Liver (tissue), 9 donors: Measurements from ENCODE around the gene SLC25A15. TPM values are rescaled to one million over a fixed set of nuclear protein-coding genes. Genes with fewer than 3 reads are reported as not detected.

Experiments used
- DNase-seq: peaks from one replicate; pipeline ENCODE4 v3.0.0-alpha.2; 2017; ENCODE audit warnings: low spot score
- H3K27ac ChIP-seq, 2 donors: one replicate each; pipeline ENCODE4 v1.7.0; 2013; ENCODE audit warnings: inconsistent platforms in 2 of 2, low read length in 2 of 2, control low read depth in 1 of 2, low read depth in 1 of 2, mild to moderate bottlenecking in 1 of 2
- H3K27me3 ChIP-seq, 4 donors: one replicate each; pipeline versions ENCODE4 v1.6.1 to v1.7.0; 2013; ENCODE audit warnings: low read length in 3 of 4, inconsistent platforms in 1 of 4, mild to moderate bottlenecking in 1 of 4, moderate library complexity in 1 of 4; ENCODE audit not compliant: control insufficient read depth in 4 of 4, insufficient read depth in 4 of 4
- H3K36me3 ChIP-seq, 4 donors: one replicate each; pipeline versions ENCODE4 v1.6.1 to v1.7.0; 2013; ENCODE audit warnings: low read length in 3 of 4, mild to moderate bottlenecking in 3 of 4, low read depth in 1 of 4, moderate library complexity in 1 of 4; ENCODE audit not compliant: control insufficient read depth in 4 of 4, insufficient read depth in 3 of 4
- H3K4me1 ChIP-seq, 4 donors: one replicate each; pipeline versions ENCODE4 v1.6.1 to v1.7.0; 2013; ENCODE audit warnings: low read length in 3 of 4, mild to moderate bottlenecking in 3 of 4, moderate library complexity in 1 of 4; ENCODE audit not compliant: control insufficient read depth in 4 of 4, insufficient read depth in 4 of 4
- H3K4me3 ChIP-seq, 3 donors: one replicate each; pipeline versions ENCODE4 v1.6.1 to v1.7.0; 2013; ENCODE audit warnings: low read length in 3 of 3, control low read depth in 1 of 3, low read depth in 1 of 3, mild to moderate bottlenecking in 1 of 3
- H3K9ac ChIP-seq, 2 donors: one replicate each; pipeline ENCODE4 v1.7.0; 2013; ENCODE audit warnings: low read length in 2 of 2, mild to moderate bottlenecking in 2 of 2, moderate library complexity in 2 of 2, control low read depth in 1 of 2, low read depth in 1 of 2
- H3K9me3 ChIP-seq, 4 donors: one replicate each; pipeline versions ENCODE4 v1.6.1 to v1.7.0; 2013; ENCODE audit warnings: low read length in 3 of 4; ENCODE audit not compliant: control insufficient read depth in 4 of 4
- EGR1 ChIP-seq, 2 donors: IDR thresholded peaks; 2 replicates each; pipeline ENCODE4 v1.6.1; 2016 to 2018; ENCODE audit warnings: antibody characterized with exemption in 2 of 2, low read depth in 2 of 2
- GABPA ChIP-seq, 2 donors: IDR thresholded peaks in 1 of 2; conservative IDR thresholded peaks in 1 of 2; 2 replicates each; pipeline ENCODE4 v1.6.1; 2016; ENCODE audit warnings: antibody characterized with exemption in 2 of 2, mild to moderate bottlenecking in 1 of 2, moderate library complexity in 1 of 2
- HNF4G ChIP-seq: IDR thresholded peaks from 2 replicates; pipeline ENCODE4 v1.6.1; 2016; ENCODE audit warnings: antibody characterized with exemption
- JUND ChIP-seq, 2 donors: IDR thresholded peaks; 2 replicates each; pipeline ENCODE4 v1.6.1; 2016; ENCODE audit warnings: antibody characterized with exemption in 2 of 2
- RAD21 ChIP-seq, 2 donors: IDR thresholded peaks; 2 replicates each; pipeline ENCODE4 v1.6.1; 2016; ENCODE audit warnings: antibody characterized with exemption in 2 of 2, mild to moderate bottlenecking in 2 of 2
- RXRA ChIP-seq, 2 donors: IDR thresholded peaks; 2 replicates each; pipeline ENCODE4 v1.6.1; 2017 to 2018; ENCODE audit warnings: antibody characterized with exemption in 2 of 2, mild to moderate bottlenecking in 1 of 2
- TAF1 ChIP-seq: conservative IDR thresholded peaks from 2 replicates; pipeline ENCODE4 v1.6.1; 2016; ENCODE audit warnings: antibody characterized with exemption, mild to moderate bottlenecking
- WGBS: extraction: QIAGEN DNeasy Blood & Tissue Kit; methylation state at CpG from one replicate; pipeline ENCODE4 v1.1.7; 2013; 5-methylcytosine and 5-hydroxymethylcytosine counted together
- polyA plus RNA-seq, 2 donors: library from polyadenylated mRNA; stranded (reverse) in 1 of 2; unstranded in 1 of 2; fragments of 200-250 nt in 1 of 2; fragments of >200 nt in 1 of 2; fragmentation: Nextera tagmentation in 1 of 2; extraction: Ambion mirVana in 1 of 2; gene quantifications; one replicate each; pipeline versions ENCODE4 v1.2.1 to v1.2.3, GENCODE V29; 2013 to 2015
- total RNA-seq, 2 donors: library from RNA; depleted of rRNA; stranded (reverse); fragments of >200 nt; gene quantifications; one replicate each; pipeline ENCODE4 v1.2.3, GENCODE V29; 2014
- TF ChIP-seq, protein P1 (sequence below): IDR thresholded peaks from 2 replicates; pipeline ENCODE4 v1.6.1; 2016; ENCODE audit warnings: antibody characterized with exemption, mild to moderate bottlenecking
- TF ChIP-seq, protein P2 (sequence below): IDR thresholded peaks from 2 replicates; pipeline ENCODE4 v1.6.1; 2016; ENCODE audit warnings: antibody characterized with exemption
- TF ChIP-seq, protein P3 (sequence below): fragments of 150-350 bp; IDR thresholded peaks from 2 replicates; pipeline ENCODE4 v1.5.1; 2017; ENCODE audit warnings: improper control_type of control experiment, low read depth, low read length; ENCODE audit not compliant: missing input control
- TF ChIP-seq, protein P4 (sequence below): IDR thresholded peaks from 2 replicates; pipeline ENCODE4 v1.6.1; 2016; ENCODE audit warnings: antibody characterized with exemption
- donor health status: healthy.
- donor health status: healthy.
- donor health status: healthy.
- donor health status: healthy.
- donor health status: healthy.

The SLC25A15 gene
- total and polyA plus RNA-seq, 4 donors: 29.3 to 106 (median 66.9) TPM

DNA sequence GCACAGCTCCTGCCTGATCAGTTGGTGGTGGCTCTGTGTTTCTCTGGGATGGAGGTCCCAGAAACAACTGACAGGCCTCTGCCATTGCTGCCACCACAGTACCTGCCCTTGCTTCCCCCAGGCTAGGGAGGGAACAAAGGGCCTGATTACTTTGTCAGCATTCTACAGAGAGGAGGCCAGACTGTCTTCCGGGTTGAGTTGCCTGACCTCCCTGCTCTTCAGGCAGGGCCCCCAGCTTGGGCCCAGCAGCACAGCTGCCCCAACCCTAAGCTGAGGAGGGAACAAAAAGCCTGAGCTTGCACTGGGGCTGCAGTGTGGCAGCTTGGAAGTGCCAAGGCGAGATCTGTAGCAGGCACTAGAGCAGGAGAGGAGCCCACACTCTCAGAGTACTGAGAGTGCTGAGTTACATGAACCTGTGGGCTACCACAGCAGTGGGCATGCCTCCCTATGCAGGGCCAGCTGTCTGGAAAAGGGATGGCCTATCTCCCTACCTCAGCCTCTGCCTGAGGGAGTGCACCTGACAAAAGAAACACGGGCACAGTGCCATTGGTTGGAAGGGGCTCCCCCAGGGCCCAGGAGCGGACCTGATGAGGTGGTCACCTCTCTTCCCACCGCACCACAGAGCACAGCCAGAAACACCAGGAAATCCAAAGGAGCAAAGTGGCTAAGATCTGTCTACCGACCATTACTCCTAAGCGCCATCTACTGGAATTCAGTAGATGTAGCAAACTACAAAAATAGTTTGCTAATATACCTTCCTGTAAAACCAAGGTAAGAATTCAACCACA, 24.4 kb downstream of the SLC25A15 start:
- DNase-seq: no peak
- H3K4me3 ChIP-seq: no peak overlapping the region
- H3K36me3 ChIP-seq: peaks cover 17 to 35% (median 28%) of the 10 kb centered on the region in 4 donors
- 75% methylated on average over 7 of the region's 7 CpGs for WGBS
- TF ChIP-seq, protein P1, sequence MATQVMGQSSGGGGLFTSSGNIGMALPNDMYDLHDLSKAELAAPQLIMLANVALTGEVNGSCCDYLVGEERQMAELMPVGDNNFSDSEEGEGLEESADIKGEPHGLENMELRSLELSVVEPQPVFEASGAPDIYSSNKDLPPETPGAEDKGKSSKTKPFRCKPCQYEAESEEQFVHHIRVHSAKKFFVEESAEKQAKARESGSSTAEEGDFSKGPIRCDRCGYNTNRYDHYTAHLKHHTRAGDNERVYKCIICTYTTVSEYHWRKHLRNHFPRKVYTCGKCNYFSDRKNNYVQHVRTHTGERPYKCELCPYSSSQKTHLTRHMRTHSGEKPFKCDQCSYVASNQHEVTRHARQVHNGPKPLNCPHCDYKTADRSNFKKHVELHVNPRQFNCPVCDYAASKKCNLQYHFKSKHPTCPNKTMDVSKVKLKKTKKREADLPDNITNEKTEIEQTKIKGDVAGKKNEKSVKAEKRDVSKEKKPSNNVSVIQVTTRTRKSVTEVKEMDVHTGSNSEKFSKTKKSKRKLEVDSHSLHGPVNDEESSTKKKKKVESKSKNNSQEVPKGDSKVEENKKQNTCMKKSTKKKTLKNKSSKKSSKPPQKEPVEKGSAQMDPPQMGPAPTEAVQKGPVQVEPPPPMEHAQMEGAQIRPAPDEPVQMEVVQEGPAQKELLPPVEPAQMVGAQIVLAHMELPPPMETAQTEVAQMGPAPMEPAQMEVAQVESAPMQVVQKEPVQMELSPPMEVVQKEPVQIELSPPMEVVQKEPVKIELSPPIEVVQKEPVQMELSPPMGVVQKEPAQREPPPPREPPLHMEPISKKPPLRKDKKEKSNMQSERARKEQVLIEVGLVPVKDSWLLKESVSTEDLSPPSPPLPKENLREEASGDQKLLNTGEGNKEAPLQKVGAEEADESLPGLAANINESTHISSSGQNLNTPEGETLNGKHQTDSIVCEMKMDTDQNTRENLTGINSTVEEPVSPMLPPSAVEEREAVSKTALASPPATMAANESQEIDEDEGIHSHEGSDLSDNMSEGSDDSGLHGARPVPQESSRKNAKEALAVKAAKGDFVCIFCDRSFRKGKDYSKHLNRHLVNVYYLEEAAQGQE: no peak
- TF ChIP-seq, protein P2, sequence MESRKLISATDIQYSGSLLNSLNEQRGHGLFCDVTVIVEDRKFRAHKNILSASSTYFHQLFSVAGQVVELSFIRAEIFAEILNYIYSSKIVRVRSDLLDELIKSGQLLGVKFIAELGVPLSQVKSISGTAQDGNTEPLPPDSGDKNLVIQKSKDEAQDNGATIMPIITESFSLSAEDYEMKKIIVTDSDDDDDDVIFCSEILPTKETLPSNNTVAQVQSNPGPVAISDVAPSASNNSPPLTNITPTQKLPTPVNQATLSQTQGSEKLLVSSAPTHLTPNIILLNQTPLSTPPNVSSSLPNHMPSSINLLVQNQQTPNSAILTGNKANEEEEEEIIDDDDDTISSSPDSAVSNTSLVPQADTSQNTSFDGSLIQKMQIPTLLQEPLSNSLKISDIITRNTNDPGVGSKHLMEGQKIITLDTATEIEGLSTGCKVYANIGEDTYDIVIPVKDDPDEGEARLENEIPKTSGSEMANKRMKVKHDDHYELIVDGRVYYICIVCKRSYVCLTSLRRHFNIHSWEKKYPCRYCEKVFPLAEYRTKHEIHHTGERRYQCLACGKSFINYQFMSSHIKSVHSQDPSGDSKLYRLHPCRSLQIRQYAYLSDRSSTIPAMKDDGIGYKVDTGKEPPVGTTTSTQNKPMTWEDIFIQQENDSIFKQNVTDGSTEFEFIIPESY: no peak
- TF ChIP-seq, protein P3, sequence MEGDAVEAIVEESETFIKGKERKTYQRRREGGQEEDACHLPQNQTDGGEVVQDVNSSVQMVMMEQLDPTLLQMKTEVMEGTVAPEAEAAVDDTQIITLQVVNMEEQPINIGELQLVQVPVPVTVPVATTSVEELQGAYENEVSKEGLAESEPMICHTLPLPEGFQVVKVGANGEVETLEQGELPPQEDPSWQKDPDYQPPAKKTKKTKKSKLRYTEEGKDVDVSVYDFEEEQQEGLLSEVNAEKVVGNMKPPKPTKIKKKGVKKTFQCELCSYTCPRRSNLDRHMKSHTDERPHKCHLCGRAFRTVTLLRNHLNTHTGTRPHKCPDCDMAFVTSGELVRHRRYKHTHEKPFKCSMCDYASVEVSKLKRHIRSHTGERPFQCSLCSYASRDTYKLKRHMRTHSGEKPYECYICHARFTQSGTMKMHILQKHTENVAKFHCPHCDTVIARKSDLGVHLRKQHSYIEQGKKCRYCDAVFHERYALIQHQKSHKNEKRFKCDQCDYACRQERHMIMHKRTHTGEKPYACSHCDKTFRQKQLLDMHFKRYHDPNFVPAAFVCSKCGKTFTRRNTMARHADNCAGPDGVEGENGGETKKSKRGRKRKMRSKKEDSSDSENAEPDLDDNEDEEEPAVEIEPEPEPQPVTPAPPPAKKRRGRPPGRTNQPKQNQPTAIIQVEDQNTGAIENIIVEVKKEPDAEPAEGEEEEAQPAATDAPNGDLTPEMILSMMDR: peak; percentile 49
- TF ChIP-seq TAF1: no peak
- TF ChIP-seq RXRA (IDR thresholded peaks at IDR 0.05): no peak
- TF ChIP-seq RAD21 (IDR thresholded peaks at IDR 0.05): peak; percentile 75 to 82
- TF ChIP-seq, protein P4, sequence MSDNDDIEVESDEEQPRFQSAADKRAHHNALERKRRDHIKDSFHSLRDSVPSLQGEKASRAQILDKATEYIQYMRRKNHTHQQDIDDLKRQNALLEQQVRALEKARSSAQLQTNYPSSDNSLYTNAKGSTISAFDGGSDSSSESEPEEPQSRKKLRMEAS: no peak
- no peak for TF ChIP-seq GABPA (IDR thresholded peaks at IDR 0.05 in 1 of 2, conservative IDR thresholded peaks at IDR 0.05 in 1 of 2)
- no peak for TF ChIP-seq HNF4G
- no peak for TF ChIP-seq EGR1 (IDR thresholded peaks at IDR 0.05; ENCODE audit: low read depth in 2 of 2)
- H3K4me1 ChIP-seq: no peaks in the 10 kb centered on the region
- H3K9me3 ChIP-seq: peaks cover 0 to 1% (median 0%) of the 10 kb centered on the region in 4 donors
- H3K9ac ChIP-seq: no peak overlapping the region
- no peaks in the 10 kb centered on the region for H3K27me3 ChIP-seq
- H3K27ac ChIP-seq: peak overlapping the region; percentile 2 to 7

DNA sequence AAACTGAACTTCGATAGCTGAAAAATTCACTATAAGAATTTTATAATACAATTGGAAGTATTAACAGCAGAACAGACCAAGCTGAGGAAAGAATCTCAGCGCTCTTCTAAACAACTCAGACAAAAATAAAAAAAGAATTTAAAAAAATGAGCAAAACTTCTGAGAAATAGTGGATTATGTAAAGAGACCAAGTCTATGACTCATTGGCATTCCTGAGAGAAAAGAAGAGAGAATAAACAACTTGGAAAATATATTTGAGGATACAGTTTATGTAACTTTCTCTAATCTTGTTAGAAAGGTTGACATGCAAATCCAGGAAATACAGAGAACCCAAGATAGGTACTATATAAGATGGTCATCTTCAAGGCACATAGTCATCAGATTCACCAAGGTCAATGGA, 25.4 kb downstream of the SLC25A15 start:
- no peak for DNase-seq
- Histone ChIP-seq H3K36me3 (peaks cover 11 to 25% (median 20%) of the 10 kb centered on the region in 4 donors), H3K27ac (no peak overlapping the region), H3K27me3 (no peaks in the 10 kb centered on the region), H3K9me3 (peaks cover 0 to 1% (median 0%) of the 10 kb centered on the region in 4 donors), H3K4me3 (no peak overlapping the region), H3K4me1 (no peaks in the 10 kb centered on the region), H3K9ac (no peak overlapping the region)
- over 99% methylated on average over 2 of the region's 2 CpGs for WGBS
- TF ChIP-seq JUND (IDR thresholded peaks at IDR 0.05): no peak
